Esophagus muscularis mucosa (tissue), 3 donors: ENCODE data around the gene SLCO4A1.

Experiments used
- POLR2AphosphoS5 ChIP-seq, 2 donors: sonication (generic); formaldehyde crosslinking; IDR thresholded peaks; one replicate each; pipeline ENCODE4 v1.6.1; 2017; ENCODE audit warnings: antibody characterized with exemption in 2 of 2
- TF ChIP-seq, protein P1 (sequence below), 3 experiments: fragments of 200-600 bp in 2 of 3; fragments of 450-650 bp in 1 of 3; sonication (generic) in 2 of 3; IDR thresholded peaks; one replicate each; pipeline ENCODE4 v1.5.1; 2017 to 2019; ENCODE audit warnings: antibody characterized with exemption in 3 of 3, mild to moderate bottlenecking in 2 of 3, moderate library complexity in 1 of 3

DNA sequence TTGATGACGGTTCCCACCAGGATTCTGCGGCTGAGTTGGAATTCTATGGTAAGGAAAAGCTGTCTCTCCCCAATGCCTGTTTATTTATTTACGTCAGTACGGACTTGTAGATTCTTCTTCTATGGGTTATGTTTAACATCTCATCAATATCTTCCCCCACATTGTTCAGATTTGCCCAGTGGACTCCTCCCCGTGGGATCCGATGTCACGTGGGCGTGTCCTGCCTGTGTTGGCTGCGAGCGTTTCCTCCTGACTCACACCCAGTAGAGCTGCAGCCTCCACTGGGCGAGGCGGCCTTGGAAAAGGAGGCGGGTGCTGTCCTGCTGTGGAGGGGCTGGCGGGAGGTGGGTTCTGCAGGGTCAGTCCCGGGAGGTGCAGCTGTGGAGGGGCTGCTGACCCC, 46.8 kb upstream of the SLCO4A1 start:
- peak; percentile 54 to 61 for TF ChIP-seq POLR2AphosphoS5 (IDR thresholded peaks at IDR 0.05)
- TF ChIP-seq, protein P1, sequence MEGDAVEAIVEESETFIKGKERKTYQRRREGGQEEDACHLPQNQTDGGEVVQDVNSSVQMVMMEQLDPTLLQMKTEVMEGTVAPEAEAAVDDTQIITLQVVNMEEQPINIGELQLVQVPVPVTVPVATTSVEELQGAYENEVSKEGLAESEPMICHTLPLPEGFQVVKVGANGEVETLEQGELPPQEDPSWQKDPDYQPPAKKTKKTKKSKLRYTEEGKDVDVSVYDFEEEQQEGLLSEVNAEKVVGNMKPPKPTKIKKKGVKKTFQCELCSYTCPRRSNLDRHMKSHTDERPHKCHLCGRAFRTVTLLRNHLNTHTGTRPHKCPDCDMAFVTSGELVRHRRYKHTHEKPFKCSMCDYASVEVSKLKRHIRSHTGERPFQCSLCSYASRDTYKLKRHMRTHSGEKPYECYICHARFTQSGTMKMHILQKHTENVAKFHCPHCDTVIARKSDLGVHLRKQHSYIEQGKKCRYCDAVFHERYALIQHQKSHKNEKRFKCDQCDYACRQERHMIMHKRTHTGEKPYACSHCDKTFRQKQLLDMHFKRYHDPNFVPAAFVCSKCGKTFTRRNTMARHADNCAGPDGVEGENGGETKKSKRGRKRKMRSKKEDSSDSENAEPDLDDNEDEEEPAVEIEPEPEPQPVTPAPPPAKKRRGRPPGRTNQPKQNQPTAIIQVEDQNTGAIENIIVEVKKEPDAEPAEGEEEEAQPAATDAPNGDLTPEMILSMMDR (IDR thresholded peaks at IDR 0.05), result no peak
